ENCODE measurements around the gene FLVCR2.

FLVCR2 gene

GRCh38 chr14:75559045-75559444 is 19.4 kb upstream of the FLVCR2 start:
- ChIA-PET CTCF (interaction anchor here (0.6 to 3.3 kb wide), 4 partner anchors 10 to 375 kb away, joined by 3 to 20 read pairs (median 10); no protein-coding TSS in a partner anchor), POLR2A (interaction anchor here (0.7 kb wide), 1 partner anchor 135 kb away, joined by 3 read pairs; no protein-coding TSS in a partner anchor)
- H3K9me3 ChIP-seq (ENCODE audit: control insufficient read depth, insufficient read depth, low read depth, low read length): no peaks in the 10 kb centered on the region
- no peak overlapping the region for H3K27ac ChIP-seq (ENCODE audit: extremely low read depth, low read depth, low read length)
- H3K36me3 ChIP-seq (ENCODE audit: control insufficient read depth in 2 of 2, insufficient read depth in 1 of 2, low read length in 2 of 2): no peaks in the 10 kb centered on the region
- TF ChIP-seq ZNF513 (tag by site-specific recombination; IDR thresholded peaks at IDR 0.05) (peak; percentile 58; the same call in 1 of the 2 replicates), ZFP3 (tag by site-specific recombination; IDR thresholded peaks at IDR 0.05; ENCODE audit: low read depth) (no peak), ZNF791 (tag by site-specific recombination; IDR thresholded peaks at IDR 0.05) (no peak), ZNF558 (tag by site-specific recombination; IDR thresholded peaks at IDR 0.05) (no peak), ZBTB7A (tag by site-specific recombination; IDR thresholded peaks at IDR 0.05; ENCODE audit: low read depth) (no peak), EGR2 (tag by site-specific recombination; IDR thresholded peaks at IDR 0.05; ENCODE audit: low read depth) (peak; percentile 20; the same call in 1 of the 2 replicates), ZNF645 (tag by site-specific recombination; IDR thresholded peaks at IDR 0.05) (no peak), ZNF366 (tag by site-specific recombination; conservative IDR thresholded peaks at IDR 0.05) (no peak), ZSCAN5A (tag by site-specific recombination; IDR thresholded peaks at IDR 0.05) (no peak), ZFHX2 (tag by site-specific recombination; conservative IDR thresholded peaks at IDR 0.05) (no peak), ELK4 (IDR thresholded peaks at IDR 0.05; ENCODE audit: borderline replicate concordance, low read depth, low read length) (no peak), ZNF501 (tag by site-specific recombination; IDR thresholded peaks at IDR 0.05) (no peak), ZNF157 (tag by site-specific recombination; IDR thresholded peaks at IDR 0.05) (no peak)
- no peak overlapping the region for H3K4me3 ChIP-seq (ENCODE audit: low read depth, low read length)
- H3K4me1 ChIP-seq (ENCODE audit: control insufficient read depth, insufficient read depth, low read length): no peaks in the 10 kb centered on the region

- Histone ChIP-seq H3K27ac (ENCODE audit: extremely low read depth, low read depth, low read length) (no peak overlapping the region), H3K9me3 (ENCODE audit: control insufficient read depth, insufficient read depth, low read depth, low read length) (no peaks in the 10 kb centered on the region), H3K36me3 (ENCODE audit: control insufficient read depth in 2 of 2, insufficient read depth in 1 of 2, low read length in 2 of 2) (no peaks in the 10 kb centered on the region), H3K4me1 (ENCODE audit: control insufficient read depth, insufficient read depth, low read length) (no peaks in the 10 kb centered on the region), H3K4me3 (ENCODE audit: low read depth, low read length) (no peak overlapping the region)
- CTCF ChIA-PET: interaction anchor here (0.6 to 5.0 kb wide), 15 partner anchors 8 to 614 kb away, joined by 3 to 51 read pairs (median 7); no protein-coding TSS in a partner anchor
- POLR2A ChIA-PET: interaction anchor here (0.7 kb wide), 1 partner anchor 136 kb away, joined by 3 read pairs; no protein-coding TSS in a partner anchor
- TF ChIP-seq ZNF350 (tag by site-specific recombination; IDR thresholded peaks at IDR 0.05) (no peak), ZNF398 (tag by site-specific recombination; IDR thresholded peaks at IDR 0.05) (peak; percentile 84), ZNF623 (tag by site-specific recombination; IDR thresholded peaks at IDR 0.05) (no peak), ZNF660 (tag by site-specific recombination; IDR thresholded peaks at IDR 0.05) (0 out of 2 replicates have a peak, but pooled peaks have one; percentile 27), KLF1 (tag by site-specific recombination; IDR thresholded peaks at IDR 0.05) (no peak), ZNF544 (tag by site-specific recombination; IDR thresholded peaks at IDR 0.05) (no peak), KLF8 (tag by site-specific recombination; IDR thresholded peaks at IDR 0.05) (0 out of 2 replicates have a peak, but pooled peaks have one; percentile 24), CTCF (tag by site-specific recombination; IDR thresholded peaks at IDR 0.05) (no peak), ZNF280C (tag by site-specific recombination; IDR thresholded peaks at IDR 0.05) (no peak), ZNF248 (tag by site-specific recombination; IDR thresholded peaks at IDR 0.05) (no peak)
Observed at GRCh38 chr14:75559451-75560222, 18.8 kb upstream of the FLVCR2 start.

All from HEK293 (cell line).